ENCODE results near the gene KIF26B. TPM values are rescaled to one million over a fixed set of nuclear protein-coding genes. Genes with fewer than 3 reads are reported as not detected.

Gene KIF26B
- total RNA-seq, 1 donor from 2014 or later = 43.1 TPM

- no peak for DNase-seq (ENCODE audit: low spot score)
Measured at GRCh38 chr1:245679821-245680780, 525.3 kb downstream of the KIF26B start.

GRCh38 chr1:245682638-245683628, 528.1 kb downstream of the KIF26B start:
- DNase-seq (ENCODE audit: low spot score) = peak; percentile 80

- DNase-seq (ENCODE audit: low spot score) = no peak
Measured at GRCh38 chr1:245683676-245684075, 528.9 kb downstream of the KIF26B start.

- DNase-seq (ENCODE audit: low spot score) = no peak
Measured at GRCh38 chr1:245684166-245684565, 529.4 kb downstream of the KIF26B start.

GRCh38 chr1:245684571-245684970, 529.8 kb downstream of the KIF26B start:
- DNase-seq (ENCODE audit: low spot score) = no peak

GRCh38 chr1:245685111-245685810, 530.5 kb downstream of the KIF26B start:
- no peak for DNase-seq (ENCODE audit: low spot score)

GRCh38 chr1:245686006-245686405, 531.2 kb downstream of the KIF26B start:
- DNase-seq (ENCODE audit: low spot score) = no peak

GRCh38 chr1:245686446-245687030, 531.8 kb downstream of the KIF26B start:
- no peak for DNase-seq (ENCODE audit: low spot score)

GRCh38 chr1:245687152-245687635, 532.4 kb downstream of the KIF26B start:
- DNase-seq (ENCODE audit: low spot score) = no peak

- DNase-seq (ENCODE audit: low spot score) = no peak
Measured at GRCh38 chr1:245687636-245688535, 533.1 kb downstream of the KIF26B start.

- no peak for DNase-seq (ENCODE audit: low spot score)
Measured at GRCh38 chr1:245688536-245689453, 534.0 kb downstream of the KIF26B start.

- DNase-seq (ENCODE audit: low spot score) = no peak
Measured at GRCh38 chr1:245690156-245690690, 535.4 kb downstream of the KIF26B start.

GRCh38 chr1:245690946-245691541, 536.3 kb downstream of the KIF26B start:
- no peak for DNase-seq (ENCODE audit: low spot score)

- DNase-seq (ENCODE audit: low spot score) = no peak
Measured at GRCh38 chr1:245691897-245692296, 537.1 kb downstream of the KIF26B start.

GRCh38 chr1:245692318-245692717, 537.5 kb downstream of the KIF26B start:
- no peak for DNase-seq (ENCODE audit: low spot score)

- no peak for DNase-seq (ENCODE audit: low spot score)
Measured at GRCh38 chr1:245693116-245693793, 538.5 kb downstream of the KIF26B start.
